ENCODE results near the gene ATP5F1E.
A peak's percentile ranks its signal among the peaks of the same experiment; 100 is the strongest.

The ATP5F1E gene

GRCh38 chr20:59004763-59005522 is 27.2 kb downstream of the ATP5F1E start:
- no peak for DNase-seq

- DNase-seq = no peak
These were observed 27.7 kb downstream of the ATP5F1E start for GRCh38 chr20:59004493-59004762.

- DNase-seq = no peak
These were observed 28.2 kb downstream of the ATP5F1E start for GRCh38 chr20:59003836-59004492.

GRCh38 chr20:59002874-59003399 is 29.2 kb downstream of the ATP5F1E start:
- no peak for DNase-seq

- DNase-seq = no peak
These were observed 29.7 kb downstream of the ATP5F1E start for GRCh38 chr20:59002388-59002787.

GRCh38 chr20:59001449-59002171 is 30.5 kb downstream of the ATP5F1E start:
- no peak for DNase-seq

- no peak for DNase-seq
These were observed 31.1 kb downstream of the ATP5F1E start for GRCh38 chr20:59001068-59001448.

- no peak for DNase-seq
These were observed 31.8 kb downstream of the ATP5F1E start for GRCh38 chr20:59000326-59000725.

- DNase-seq = no peak
These were observed 33.5 kb downstream of the ATP5F1E start for GRCh38 chr20:58998656-58999055.

- DNase-seq = no peak
These were observed 34.9 kb downstream of the ATP5F1E start for GRCh38 chr20:58997141-58997770.

GRCh38 chr20:58996226-58996611 is 35.9 kb downstream of the ATP5F1E start:
- peak; percentile 40 for DNase-seq

- DNase-seq = peak; percentile 85
These were observed 36.5 kb downstream of the ATP5F1E start for GRCh38 chr20:58995461-58996225.

- DNase-seq = no peak
These were observed 37.6 kb downstream of the ATP5F1E start for GRCh38 chr20:58994390-58995159.

GRCh38 chr20:58993332-58994248 is 38.5 kb downstream of the ATP5F1E start:
- no peak for DNase-seq

GRCh38 chr20:58992911-58993310 is 39.2 kb downstream of the ATP5F1E start:
- DNase-seq = no peak

GRCh38 chr20:58991715-58992114 is 40.4 kb downstream of the ATP5F1E start:
- DNase-seq = no peak

- DNase-seq = no peak
These were observed 41.3 kb downstream of the ATP5F1E start for GRCh38 chr20:58990651-58991445.

GRCh38 chr20:58989196-58989595 is 42.9 kb downstream of the ATP5F1E start:
- DNase-seq = no peak

GRCh38 chr20:58988565-58988882 is 43.6 kb downstream of the ATP5F1E start:
- DNase-seq = no peak
